Tibial nerve (tissue), 4 donors: ENCODE results near the gene CAPN12.

Experiments
- CTCF ChIP-seq, 5 experiments: fragments of 200-600 bp in 3 of 5; fragments of 450-650 bp in 2 of 5; sonication (generic) in 3 of 5; IDR thresholded peaks; one replicate each; pipeline ENCODE4 v1.5.1; 2016 to 2019; ENCODE audit warnings: antibody characterized with exemption in 5 of 5, mild to moderate bottlenecking in 3 of 5, moderate library complexity in 2 of 5
- EP300 ChIP-seq, 2 donors: sonication (generic); formaldehyde crosslinking; IDR thresholded peaks; one replicate each; pipeline ENCODE4 v1.6.1; 2017; ENCODE audit warnings: antibody characterized with exemption in 2 of 2, mild to moderate bottlenecking in 1 of 2
- POLR2A ChIP-seq, 2 donors: fragments of 450-650 bp; IDR thresholded peaks; one replicate each; pipeline ENCODE4 v1.6.1; 2017; ENCODE audit warnings: antibody characterized with exemption in 2 of 2, mild to moderate bottlenecking in 2 of 2, moderate library complexity in 2 of 2

- no peak for TF ChIP-seq POLR2A (IDR thresholded peaks at IDR 0.05)
- TF ChIP-seq EP300 (IDR thresholded peaks at IDR 0.05): no peak
- TF ChIP-seq CTCF (IDR thresholded peaks at IDR 0.05): no peak
These were observed 48.2 kb downstream of the CAPN12 start for GRCh38 chr19:38695832-38696728.
